CD8-positive, alpha-beta memory T cell (primary cell): ENCODE measurements around the gene LYL1. TPM values are rescaled to one million over a fixed set of nuclear protein-coding genes. Genes with fewer than 3 reads are reported as not detected.

Source experiments
- CTCF ChIA-PET: fragments of 350-600 bp; sonication (Branson Sonifier 250); formaldehyde crosslinking; loops from one replicate; lab custom pipeline; 2021; ENCODE audit warnings: antibody characterized with exemption; lab: Charles Lee
- POLR2A ChIA-PET: fragments of 350-600 bp; sonication (Branson Sonifier 250); formaldehyde crosslinking; loops from one replicate; lab custom pipeline; 2021; ENCODE audit warnings: antibody characterized with exemption; lab: Charles Lee
- DNase-seq, 5 donors: peaks; one replicate each; pipeline versions ENCODE4 v3.0.0 to v3.0.0-alpha.2; 2020 to 2022; ENCODE audit warnings: mixed read lengths in 1 of 5
- H3K27ac ChIP-seq: one replicate; pipeline ENCODE4 v1.7.0; 2013; ENCODE audit warnings: low read depth, mild to moderate bottlenecking, low read length, moderate library complexity
- H3K27me3 ChIP-seq: 2 replicates; pipeline ENCODE4 v1.7.0; 2013; ENCODE audit warnings: low read length, mild to moderate bottlenecking; ENCODE audit not compliant: insufficient read depth, poor library complexity, severe bottlenecking
- H3K36me3 ChIP-seq: 2 replicates; pipeline ENCODE4 v1.7.0; 2013; ENCODE audit warnings: mild to moderate bottlenecking, low read length, moderate library complexity; ENCODE audit not compliant: insufficient read depth
- H3K4me1 ChIP-seq: 2 replicates; pipeline ENCODE4 v1.7.0; 2013; ENCODE audit warnings: mild to moderate bottlenecking, low read length, moderate library complexity; ENCODE audit not compliant: insufficient read depth
- H3K4me3 ChIP-seq: 2 replicates; pipeline ENCODE4 v1.7.0; 2013; ENCODE audit warnings: mild to moderate bottlenecking, low read length
- H3K9me3 ChIP-seq: 2 replicates; pipeline ENCODE4 v1.7.0; 2013; ENCODE audit warnings: mild to moderate bottlenecking, low read length
- H3K27ac Mint-ChIP-seq, 8 donors: one replicate each; pipeline ENCODE4 v1.8.0; 2020 to 2021; ENCODE audit warnings: mixed read lengths in 8 of 8, mild to moderate bottlenecking in 6 of 8, inconsistent platforms in 3 of 8, moderate library complexity in 3 of 8
- H3K27me3 Mint-ChIP-seq, 2 donors: one replicate each; pipeline ENCODE4 v1.8.0; 2020 to 2021; ENCODE audit warnings: mixed read lengths in 2 of 2, mild to moderate bottlenecking in 1 of 2, moderate library complexity in 1 of 2
- H3K36me3 Mint-ChIP-seq, 3 donors: one replicate each; pipeline ENCODE4 v1.8.0; 2020 to 2021; ENCODE audit warnings: mixed read lengths in 3 of 3, inconsistent platforms in 1 of 3, mild to moderate bottlenecking in 1 of 3
- H3K4me1 Mint-ChIP-seq, 3 donors: one replicate each; pipeline ENCODE4 v1.8.0; 2020 to 2021; ENCODE audit warnings: mixed read lengths in 3 of 3, inconsistent platforms in 1 of 3, mild to moderate bottlenecking in 1 of 3
- H3K4me3 Mint-ChIP-seq, 7 donors: one replicate each; pipeline ENCODE4 v1.8.0; 2020 to 2021; ENCODE audit warnings: mixed read lengths in 7 of 7, mild to moderate bottlenecking in 6 of 7, moderate library complexity in 4 of 7, inconsistent platforms in 2 of 7
- H3K9me3 Mint-ChIP-seq, 5 donors: one replicate each; pipeline ENCODE4 v1.8.0; 2020 to 2022; ENCODE audit warnings: mixed read lengths in 5 of 5, mild to moderate bottlenecking in 3 of 5, moderate library complexity in 2 of 5, inconsistent platforms in 1 of 5
- polyA plus RNA-seq: library from polyadenylated mRNA; unstranded; fragments of 300-500 nt; fragmentation: Illumina TruSeq; gene quantifications from one replicate; pipeline ENCODE4 v1.2.3, GENCODE V29; 2021
- total RNA-seq, 2 experiments: library from RNA; stranded (reverse); gene quantifications; one replicate each; pipeline ENCODE4 v1.2.3, GENCODE V29; 2021

Gene LYL1
- total and polyA plus RNA-seq, 3 experiments from 2014 or later, result 2.3 to 4.1 (median 2.5) TPM

DNA sequence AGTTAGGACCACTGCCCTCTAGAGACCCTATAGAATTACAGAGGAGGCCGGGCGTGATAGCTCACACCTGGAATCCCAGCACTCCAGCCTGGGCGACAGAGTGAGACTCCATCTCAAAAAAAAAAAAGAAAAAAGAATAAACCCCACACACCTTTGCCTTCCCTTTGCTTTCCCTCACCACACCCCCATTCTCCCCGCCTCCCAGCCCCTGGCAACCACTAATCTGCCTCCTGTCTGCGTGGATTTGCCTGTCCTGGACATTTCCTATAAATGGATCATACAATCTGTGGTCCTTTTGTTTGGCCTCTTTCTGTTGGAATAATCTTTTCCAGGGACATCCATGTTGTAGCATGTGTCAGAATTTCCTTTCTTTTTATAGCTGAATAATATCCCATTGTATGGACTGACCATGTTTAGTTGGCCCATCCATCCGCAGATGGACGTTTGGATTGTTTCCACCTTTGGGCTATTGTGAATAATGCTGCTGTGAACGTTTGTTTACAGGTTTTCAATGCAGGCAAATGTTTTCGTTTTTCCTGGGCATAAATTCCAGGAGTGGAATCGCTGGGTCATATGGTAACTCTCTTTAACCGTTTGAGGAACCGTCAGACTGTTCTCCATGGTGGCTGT, 30.7 kb upstream of the LYL1 start:
- Histone ChIP-seq H3K36me3 (peaks cover 3% of the 10 kb centered on the region), H3K9me3 (no peaks in the 10 kb centered on the region), H3K4me3 (no peak overlapping the region), H3K27ac (no peak overlapping the region), H3K27me3 (no peaks in the 10 kb centered on the region), H3K4me1 (peaks cover 17% of the 10 kb centered on the region)
- Mint-ChIP-seq H3K27me3 (peaks cover 0 to 2% of the 10 kb centered on the region in 2 donors), H3K4me3 (no peak overlapping the region), H3K27ac (peak overlapping the region in 6 of 8 donors; percentile 17 to 97 (median 67)), H3K36me3 (peaks cover 0 to 47% (median 0%) of the 10 kb centered on the region in 3 donors), H3K9me3 (no peaks in the 10 kb centered on the region), H3K4me1 (peaks cover 22 to 42% (median 26%) of the 10 kb centered on the region in 3 donors)
- CTCF ChIA-PET, result interaction anchor here (1.2 to 1.8 kb wide), 2 partner anchors 10 to 29 kb away, joined by 3 to 5 read pairs; no protein-coding TSS in a partner anchor
- no peak for DNase-seq
- POLR2A ChIA-PET, result no interaction called here

DNA sequence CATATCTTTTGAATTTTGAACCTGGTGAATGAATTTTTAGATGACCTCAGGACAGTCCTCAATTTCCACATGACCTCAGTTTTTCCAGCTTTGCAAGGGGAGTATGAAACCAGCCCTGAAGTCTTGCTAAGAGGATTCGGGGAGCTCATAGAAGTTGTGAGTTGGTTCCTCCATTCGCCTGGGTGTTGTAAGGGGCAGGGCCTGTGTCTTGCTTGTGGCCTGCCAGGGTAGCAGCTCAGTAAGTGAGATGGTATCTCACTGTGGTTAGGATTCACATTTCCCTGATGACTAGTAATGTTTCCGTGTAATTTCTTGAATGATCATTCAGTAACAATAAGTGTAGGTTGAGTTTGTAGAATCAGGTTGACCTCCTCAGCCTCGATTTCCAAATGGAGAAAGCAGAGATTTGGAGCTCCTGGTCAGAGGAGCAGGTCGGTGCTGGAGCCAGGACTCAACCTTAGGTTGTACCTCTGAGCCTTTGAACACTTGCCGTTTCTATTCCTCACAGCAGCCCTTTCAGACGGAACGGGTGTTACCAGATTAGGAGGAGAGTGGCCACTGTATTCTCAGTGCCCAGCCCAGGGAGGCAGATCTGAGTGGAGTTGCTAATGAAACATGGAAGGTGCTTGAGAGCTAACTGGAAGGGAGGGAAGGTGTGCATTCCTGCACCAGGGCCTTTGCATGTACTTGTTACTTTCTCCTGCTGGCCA, 30.0 kb upstream of the LYL1 start:
- DNase-seq, result peak in 4 of 5 donors; percentile 31 to 66 (median 39)
- Mint-ChIP-seq H3K4me3 (peak overlapping the region in 6 of 7 donors; percentile 42 to 68 (median 62)), H3K4me1 (peaks cover 27 to 49% (median 31%) of the 10 kb centered on the region in 3 donors), H3K27me3 (peaks cover 0 to 2% of the 10 kb centered on the region in 2 donors), H3K27ac (peak overlapping the region in 7 of 8 donors; percentile 12 to 97 (median 85)), H3K9me3 (no peaks in the 10 kb centered on the region), H3K36me3 (peaks cover 0 to 40% (median 0%) of the 10 kb centered on the region in 3 donors)
- CTCF ChIA-PET, result interaction anchor here (1.2 to 1.8 kb wide), 3 partner anchors 9 to 72 kb away, joined by 3 to 5 read pairs (median 3); no protein-coding TSS in a partner anchor
- Histone ChIP-seq H3K27me3 (no peaks in the 10 kb centered on the region), H3K36me3 (peaks cover 3% of the 10 kb centered on the region), H3K27ac (no peak overlapping the region), H3K4me1 (peaks cover 17% of the 10 kb centered on the region), H3K4me3 (no peak overlapping the region), H3K9me3 (no peaks in the 10 kb centered on the region)
- POLR2A ChIA-PET, result interaction anchor here (0.5 kb wide), 1 partner anchor 83 kb away, joined by 7 read pairs; no protein-coding TSS in a partner anchor

DNA sequence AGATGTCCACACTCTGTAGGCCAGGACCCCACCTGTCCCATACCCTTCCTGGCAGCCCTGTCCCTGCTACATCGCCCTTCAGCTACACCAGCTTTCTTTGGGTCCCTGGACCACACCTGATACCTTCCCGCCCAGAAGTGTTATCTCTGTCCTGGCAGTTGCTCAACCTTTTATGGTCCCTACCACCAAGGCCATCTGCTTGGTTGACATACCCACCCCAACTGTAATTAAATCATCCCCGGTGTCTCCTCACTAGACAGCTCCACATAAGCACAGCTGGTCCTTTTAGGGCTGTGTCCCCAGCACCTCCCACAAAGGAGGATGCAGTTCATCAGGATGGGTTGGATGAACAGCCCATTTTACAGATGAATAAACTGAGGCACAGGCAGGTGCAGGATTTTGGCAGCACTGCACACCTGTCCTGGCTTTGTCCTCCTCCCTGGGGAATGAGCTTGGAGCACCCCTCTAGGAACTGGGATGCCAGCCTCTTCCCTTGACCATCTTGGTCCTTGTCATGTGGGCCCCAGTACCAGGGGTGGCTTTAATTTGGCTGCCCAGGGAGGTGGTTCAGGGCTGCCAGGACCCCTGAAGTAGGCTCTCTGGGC, 28.3 kb upstream of the LYL1 start:
- no peaks in the 10 kb centered on the region for H3K9me3 ChIP-seq
- Mint-ChIP-seq H3K9me3 (no peaks in the 10 kb centered on the region), H3K4me1 (peaks cover 27 to 52% (median 31%) of the 10 kb centered on the region in 3 donors), H3K27ac (peak overlapping the region in 5 of 8 donors; percentile 29 to 87 (median 56)), H3K27me3 (peaks cover 0 to 2% of the 10 kb centered on the region in 2 donors), H3K4me3 (no peak overlapping the region), H3K36me3 (peaks cover 0 to 25% (median 0%) of the 10 kb centered on the region in 3 donors)
- no peak for DNase-seq
- H3K27ac ChIP-seq, result no peak overlapping the region
- ChIA-PET CTCF (no interaction called here), POLR2A (no interaction called here)
- no peaks in the 10 kb centered on the region for H3K27me3 ChIP-seq
- peaks cover under 1% of the 10 kb centered on the region for H3K36me3 ChIP-seq
- H3K4me3 ChIP-seq, result no peak overlapping the region
- peaks cover 17% of the 10 kb centered on the region for H3K4me1 ChIP-seq

DNA sequence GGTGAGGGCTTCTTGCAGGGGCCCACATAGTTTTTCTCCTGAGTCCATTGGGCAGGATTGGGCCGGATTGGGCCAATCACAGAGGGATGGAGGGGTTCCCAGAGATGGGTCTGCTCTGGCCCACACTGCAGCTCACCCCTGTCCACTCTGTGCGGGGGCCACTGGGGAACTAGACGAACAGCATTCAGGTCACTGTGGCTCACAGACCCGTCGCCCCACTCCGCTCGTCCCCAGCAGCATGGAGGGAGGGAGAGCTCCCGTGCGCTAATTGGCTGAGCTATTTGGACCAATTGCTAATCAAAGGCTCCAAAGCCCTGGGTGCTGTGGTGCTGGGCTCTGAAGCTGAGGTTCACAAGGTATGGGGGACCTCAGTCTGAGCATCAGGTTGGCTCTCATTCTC, 26.7 kb upstream of the LYL1 start:
- H3K4me1 ChIP-seq, result peaks cover 17% of the 10 kb centered on the region
- no peak overlapping the region for H3K27ac ChIP-seq
- Mint-ChIP-seq H3K27me3 (peaks cover 0 to 2% of the 10 kb centered on the region in 2 donors), H3K4me3 (no peak overlapping the region), H3K4me1 (peaks cover 27 to 47% (median 31%) of the 10 kb centered on the region in 3 donors), H3K27ac (no peak overlapping the region), H3K36me3 (peaks cover 0 to 18% (median 0%) of the 10 kb centered on the region in 3 donors), H3K9me3 (no peaks in the 10 kb centered on the region)
- no peaks in the 10 kb centered on the region for H3K9me3 ChIP-seq
- no peaks in the 10 kb centered on the region for H3K36me3 ChIP-seq
- DNase-seq, result no peak
- no peaks in the 10 kb centered on the region for H3K27me3 ChIP-seq
- POLR2A ChIA-PET, result no interaction called here
- no peak overlapping the region for H3K4me3 ChIP-seq
- CTCF ChIA-PET, result interaction anchor here (2.3 kb wide), 1 partner anchor 25 kb away, joined by 7 read pairs; no protein-coding TSS in a partner anchor

GRCh38 chr19:13128583-13128982, 25.9 kb upstream of the LYL1 start:
- ChIA-PET POLR2A (interaction anchor here (0.6 kb wide), 1 partner anchor 182 kb away, joined by 3 read pairs; no protein-coding TSS in a partner anchor), CTCF (interaction anchor here (1.2 to 2.3 kb wide), 5 partner anchors 9 to 163 kb away, joined by 3 to 7 read pairs (median 4); no protein-coding TSS in a partner anchor)
- Histone ChIP-seq H3K9me3 (no peaks in the 10 kb centered on the region), H3K4me1 (peaks cover 16% of the 10 kb centered on the region), H3K27ac (no peak overlapping the region), H3K4me3 (no peak overlapping the region), H3K36me3 (no peaks in the 10 kb centered on the region), H3K27me3 (no peaks in the 10 kb centered on the region)
- Mint-ChIP-seq H3K27me3 (peaks cover 0 to 2% of the 10 kb centered on the region in 2 donors), H3K27ac (peak overlapping the region in 2 of 8 donors; percentile 28 to 57), H3K36me3 (peaks cover 0 to 18% (median 0%) of the 10 kb centered on the region in 3 donors), H3K4me3 (no peak overlapping the region), H3K4me1 (peaks cover 30 to 49% (median 30%) of the 10 kb centered on the region in 3 donors), H3K9me3 (no peaks in the 10 kb centered on the region)
- no peak for DNase-seq

DNA sequence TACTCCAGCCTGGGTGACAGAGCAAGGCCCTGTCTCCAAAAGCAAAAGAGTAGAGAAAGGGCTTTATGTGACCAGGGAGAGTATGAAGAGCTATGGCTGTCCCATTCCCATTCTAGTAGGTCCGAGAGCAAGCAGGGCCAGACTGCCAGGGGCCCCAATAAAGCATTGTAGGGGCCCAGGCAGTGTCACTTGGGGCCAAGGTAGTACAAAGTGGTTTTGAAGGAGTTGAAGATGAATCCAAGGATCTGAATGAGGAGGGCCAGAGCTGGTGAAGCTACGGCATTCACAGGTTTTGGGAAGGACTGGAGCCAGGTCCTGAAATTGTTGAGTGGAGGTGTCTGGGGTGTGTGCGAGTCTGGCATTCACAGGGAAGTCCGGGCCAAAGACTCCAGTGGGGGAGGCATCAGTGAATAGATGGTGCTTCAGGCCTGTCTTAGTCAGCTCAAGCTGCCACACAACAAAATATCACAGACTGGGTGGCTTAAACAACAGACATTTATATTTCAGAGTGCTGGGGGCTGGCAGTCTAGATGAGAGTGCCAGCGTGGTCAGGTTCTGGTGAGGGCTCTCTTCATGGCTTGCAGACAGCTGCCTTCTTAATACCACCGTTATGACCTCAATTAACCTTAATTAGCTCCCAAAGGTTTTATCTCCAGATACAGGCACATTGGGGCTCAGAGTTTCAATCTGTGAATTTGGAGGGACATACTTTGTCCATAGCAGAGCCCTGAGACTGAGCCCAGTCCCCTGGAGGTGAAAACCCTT, 25.3 kb upstream of the LYL1 start:
- H3K4me3 ChIP-seq, result no peak overlapping the region
- no peaks in the 10 kb centered on the region for H3K9me3 Mint-ChIP-seq
- CTCF ChIA-PET, result interaction anchor here (0.9 to 2.3 kb wide), 6 partner anchors 8 to 163 kb away, joined by 3 to 7 read pairs (median 4); no protein-coding TSS in a partner anchor
- H3K27me3 ChIP-seq, result no peaks in the 10 kb centered on the region
- H3K4me1 ChIP-seq, result peaks cover 10% of the 10 kb centered on the region
- peaks cover 0 to 2% of the 10 kb centered on the region in 2 donors for H3K27me3 Mint-ChIP-seq
- peaks cover 0 to 16% (median 0%) of the 10 kb centered on the region in 3 donors for H3K36me3 Mint-ChIP-seq
- peak overlapping the region in 1 of 8 donors; percentile 79 for H3K27ac Mint-ChIP-seq
- POLR2A ChIA-PET, result interaction anchor here (0.6 to 0.7 kb wide), 2 partner anchors 25 to 182 kb away, joined by 3 read pairs; no protein-coding TSS in a partner anchor
- H3K4me1 Mint-ChIP-seq, result peaks cover 28 to 47% (median 29%) of the 10 kb centered on the region in 3 donors
- no peak overlapping the region for H3K4me3 Mint-ChIP-seq
- no peak overlapping the region for H3K27ac ChIP-seq
- H3K36me3 ChIP-seq, result no peaks in the 10 kb centered on the region
- no peak for DNase-seq
- no peaks in the 10 kb centered on the region for H3K9me3 ChIP-seq

- Mint-ChIP-seq H3K4me3 (peak overlapping the region in 1 of 7 donors; percentile 54), H3K4me1 (peaks cover 27 to 47% (median 29%) of the 10 kb centered on the region in 3 donors), H3K27me3 (peaks cover 0 to 2% of the 10 kb centered on the region in 2 donors), H3K9me3 (no peaks in the 10 kb centered on the region), H3K36me3 (peaks cover 0 to 13% (median 0%) of the 10 kb centered on the region in 3 donors), H3K27ac (no peak overlapping the region)
- H3K27me3 ChIP-seq, result no peaks in the 10 kb centered on the region
- CTCF ChIA-PET, result interaction anchor here (0.9 to 2.0 kb wide), 3 partner anchors 8 to 68 kb away, joined by 3 to 5 read pairs (median 4); no protein-coding TSS in a partner anchor
- H3K4me1 ChIP-seq, result peaks cover under 1% of the 10 kb centered on the region
- POLR2A ChIA-PET, result no interaction called here
- H3K27ac ChIP-seq, result no peak overlapping the region
- no peaks in the 10 kb centered on the region for H3K36me3 ChIP-seq
- H3K4me3 ChIP-seq, result no peak overlapping the region
- DNase-seq, result no peak
- no peaks in the 10 kb centered on the region for H3K9me3 ChIP-seq
Measured at GRCh38 chr19:13127051-13127450, 24.4 kb upstream of the LYL1 start.
